Keratinocyte (primary cell): ENCODE results near the gene CENPVL2. TPM values are rescaled to one million over a fixed set of nuclear protein-coding genes. Genes with fewer than 3 reads are reported as not detected.
"Not testable (repeated sequence)": the region's sequence is repeated elsewhere in the genome, so short reads cannot be mapped to it uniquely, and the experiment has no call there.

Experiments used
- DNase-seq: peaks from one replicate; pipeline ENCODE4 v3.0.0-alpha.2; 2011; ENCODE audit warnings: low read depth, missing footprints, low spot score
- FAIRE-seq: peaks from 2 replicates; lab custom pipeline; 2011; peaks lifted over from hg19 to GRCh38; lab: Jason Lieb, UNC
- H2AFZ ChIP-seq: 2 replicates; pipeline ENCODE4 v1.6.0; 2012; ENCODE audit warnings: low read length, control low read depth, inconsistent platforms; ENCODE audit not compliant: control insufficient read depth
- H3K27ac ChIP-seq: 2 replicates; pipeline ENCODE4 v1.5.1; 2011; ENCODE audit warnings: low read length; ENCODE audit not compliant: control insufficient read depth, insufficient read depth
- H3K27me3 ChIP-seq: 3 replicates; pipeline ENCODE4 v1.6.0; 2011; ENCODE audit warnings: low read length; ENCODE audit not compliant: control insufficient read depth, insufficient read depth; ENCODE audit errors: extremely low read depth
- H3K36me3 ChIP-seq, 2 experiments: 2 replicates in 1 of 2; 3 replicates in 1 of 2; pipeline ENCODE4 v1.5.1; 2011; ENCODE audit warnings: low read length in 2 of 2, mild to moderate bottlenecking in 1 of 2; ENCODE audit not compliant: control insufficient read depth in 2 of 2, insufficient read depth in 2 of 2; ENCODE audit errors: extremely low read depth in 1 of 2
- H3K4me1 ChIP-seq: 3 replicates; pipeline ENCODE4 v1.5.1; 2011; ENCODE audit warnings: low read length; ENCODE audit not compliant: control insufficient read depth, insufficient read depth; ENCODE audit errors: extremely low read depth
- H3K4me2 ChIP-seq: 3 replicates; pipeline ENCODE4 v1.6.0; 2011; ENCODE audit warnings: low read depth, low read length; ENCODE audit not compliant: control insufficient read depth, insufficient read depth; ENCODE audit errors: extremely low read depth
- H3K4me3 ChIP-seq, 3 experiments: fragments of 200-600 bp in 1 of 3; sonication (generic) in 1 of 3; 2 replicates in 2 of 3; 3 replicates in 1 of 3; pipeline ENCODE4 v1.5.1; 2011 to 2016; ENCODE audit warnings: low read length in 3 of 3, mild to moderate bottlenecking in 3 of 3, control low read depth in 2 of 3, inconsistent platforms in 1 of 3, low read depth in 1 of 3, mixed read lengths in 1 of 3, mixed run types in 1 of 3, moderate library complexity in 1 of 3; ENCODE audit not compliant: control insufficient read depth in 2 of 3, insufficient read depth in 2 of 3; ENCODE audit errors: extremely low read depth in 1 of 3
- H3K79me2 ChIP-seq: 2 replicates; pipeline ENCODE4 v1.6.0; 2012; ENCODE audit warnings: low read length; ENCODE audit not compliant: control insufficient read depth, insufficient read depth
- H3K9ac ChIP-seq: 3 replicates; pipeline ENCODE4 v1.6.0; 2011; ENCODE audit warnings: low read length; ENCODE audit not compliant: control insufficient read depth, insufficient read depth; ENCODE audit errors: extremely low read depth
- H3K9me1 ChIP-seq: 3 replicates; pipeline ENCODE4 v1.6.0; 2011; ENCODE audit warnings: low read length; ENCODE audit not compliant: control insufficient read depth, insufficient read depth; ENCODE audit errors: extremely low read depth
- H3K9me3 ChIP-seq: 2 replicates; pipeline ENCODE4 v1.5.1; 2012; ENCODE audit warnings: low read depth, low read length; ENCODE audit not compliant: control insufficient read depth
- H4K20me1 ChIP-seq: 3 replicates; pipeline ENCODE4 v1.6.0; 2011; ENCODE audit warnings: low read length; ENCODE audit not compliant: control insufficient read depth, insufficient read depth; ENCODE audit errors: extremely low read depth
- CTCF ChIP-seq, 3 experiments: IDR thresholded peaks in 1 of 3; conservative IDR thresholded peaks in 1 of 3; optimal IDR thresholded peaks in 1 of 3; 2 replicates in 2 of 3; 3 replicates in 1 of 3; pipeline versions ENCODE3 to v1.5.1; 2011; ENCODE audit warnings: low read length in 3 of 3, mild to moderate bottlenecking in 3 of 3, moderate library complexity in 2 of 3, control low read depth in 1 of 3, inconsistent platforms in 1 of 3; ENCODE audit not compliant: insufficient read depth in 2 of 3; ENCODE audit errors: extremely low read depth in 1 of 3
- EZH2 ChIP-seq: IDR thresholded peaks from one replicate; pipeline ENCODE4 v1.6.1; 2012; ENCODE audit warnings: inconsistent platforms, mild to moderate bottlenecking, low read length, moderate library complexity
- dilution Hi-C: fragments of 300-500 bp; cut with MboI; formaldehyde crosslinking; loops from one replicate; pipeline ENCODE4 v1.7.0; 2020; ENCODE audit warnings: low sequenced_read_pairs; ENCODE audit not compliant: extremely low pct_ligation_motif_present
- polyA plus RNA-seq, 5 experiments: library from polyadenylated mRNA; depleted of rRNA in 3 of 5; stranded (reverse) in 3 of 5; stranded (forward) in 1 of 5; unstranded in 1 of 5; fragments of >200 nt; gene quantifications; 1 replicate in 1 of 5; 2 replicates in 3 of 5; 3 replicates in 1 of 5; pipeline versions ENCODE4 v1.2.1 to v1.2.3, GENCODE V29; 2011 to 2012; ENCODE audit warnings: missing spikeins in 2 of 5, low read depth in 1 of 5, low replicate concordance in 1 of 5

The CENPVL2 gene
- polyA plus RNA-seq, 1 donor (not counting 4 experiments of a cell fraction or from before 2014, with no cell fraction given): not detected

GRCh38 chrX:51679689-51680433, 2.8 kb downstream of the CENPVL2 start:
- H2AFZ ChIP-seq, H3K27me3 ChIP-seq, H3K4me1 ChIP-seq, H3K9me3 ChIP-seq, H3K4me3 ChIP-seq, H3K9ac ChIP-seq, H3K9me1 ChIP-seq, H3K36me3 ChIP-seq, DNase-seq, dilution Hi-C loops, H3K27ac ChIP-seq, FAIRE-seq, H4K20me1 ChIP-seq, H3K79me2 ChIP-seq, H3K4me2 ChIP-seq: not testable (repeated sequence)

- H3K9me1 ChIP-seq: no peaks in the 10 kb centered on the region
- no peaks in the 10 kb centered on the region for H3K36me3 ChIP-seq
- TF ChIP-seq CTCF (optimal IDR thresholded peaks at IDR 0.05 in 1 of 3, IDR thresholded peaks at IDR 0.05 in 1 of 3, conservative IDR thresholded peaks at IDR 0.05 in 1 of 3; ENCODE audit: extremely low read depth in 1 of 3, insufficient read depth in 2 of 3, low read length in 3 of 3) (no peak), EZH2 (no peak)
- no peaks in the 10 kb centered on the region for H3K27me3 ChIP-seq
- H3K27ac ChIP-seq: no peak overlapping the region
- dilution Hi-C loops: no loop called here
- FAIRE-seq: no peak
- no peak for DNase-seq
- no peaks in the 10 kb centered on the region for H3K79me2 ChIP-seq
- H3K4me1 ChIP-seq: no peaks in the 10 kb centered on the region
- H4K20me1 ChIP-seq: no peaks in the 10 kb centered on the region
- no peak overlapping the region for H2AFZ ChIP-seq
- no peak overlapping the region for H3K9ac ChIP-seq
- no peaks in the 10 kb centered on the region for H3K9me3 ChIP-seq
- H3K4me3 ChIP-seq: no peak overlapping the region
- H3K4me2 ChIP-seq: no peak overlapping the region
Measured at GRCh38 chrX:51665981-51666380, 16.6 kb downstream of the CENPVL2 start.

- no peak overlapping the region for H3K9ac ChIP-seq
- no peaks in the 10 kb centered on the region for H3K36me3 ChIP-seq
- H3K4me3 ChIP-seq: no peak overlapping the region
- H3K4me2 ChIP-seq: no peak overlapping the region
- no peaks in the 10 kb centered on the region for H3K79me2 ChIP-seq
- dilution Hi-C loops: no loop called here
- no peaks in the 10 kb centered on the region for H4K20me1 ChIP-seq
- no peaks in the 10 kb centered on the region for H3K4me1 ChIP-seq
- TF ChIP-seq EZH2 (no peak), CTCF (optimal IDR thresholded peaks at IDR 0.05 in 1 of 3, IDR thresholded peaks at IDR 0.05 in 1 of 3, conservative IDR thresholded peaks at IDR 0.05 in 1 of 3; ENCODE audit: extremely low read depth in 1 of 3, insufficient read depth in 2 of 3, low read length in 3 of 3) (no peak)
- H3K27me3 ChIP-seq: no peaks in the 10 kb centered on the region
- DNase-seq: no peak
- no peak for FAIRE-seq
- H3K9me3 ChIP-seq: no peaks in the 10 kb centered on the region
- no peak overlapping the region for H3K27ac ChIP-seq
- no peaks in the 10 kb centered on the region for H3K9me1 ChIP-seq
- no peak overlapping the region for H2AFZ ChIP-seq
Measured at GRCh38 chrX:51643377-51643776, 39.3 kb downstream of the CENPVL2 start.
